Omental fat pad (tissue), 4 donors: ENCODE measurements around the gene GTF3C4. TPM values are rescaled to one million over a fixed set of nuclear protein-coding genes. Genes with fewer than 3 reads are reported as not detected.

Experiments
- ATAC-seq: fragments of 150-250 bp; one replicate; pipeline ENCODE4 v1.9.1; 2016; ENCODE audit warnings: mild to moderate bottlenecking, moderate library complexity; ENCODE audit not compliant: low FRiP score
- DNase-seq: peaks from one replicate; pipeline ENCODE4 v3.0.0-alpha.2; 2019; ENCODE audit warnings: low spot score
- CTCF ChIP-seq, 3 donors: fragments of 450-650 bp; IDR thresholded peaks; one replicate each; pipeline ENCODE4 v1.5.1; 2016 to 2017; ENCODE audit warnings: antibody characterized with exemption in 3 of 3, mild to moderate bottlenecking in 3 of 3, moderate library complexity in 2 of 3
- total RNA-seq, 4 donors: library from RNA; depleted of rRNA; stranded (reverse); fragments of >200 nt; gene quantifications; one replicate each; pipeline ENCODE4 v1.1.0, GENCODE V29; 2016

GTF3C4 gene
- total RNA-seq, 4 donors from 2014 or later = 7.2 to 19.2 (median 10.0) TPM

- TF ChIP-seq CTCF (IDR thresholded peaks at IDR 0.05) = no peak
- ATAC-seq (no peak), DNase-seq (no peak)
Observed at GRCh38 chr9:132728071-132728470, 57.8 kb downstream of the GTF3C4 start.

GRCh38 chr9:132728497-132728896 lies 58.2 kb downstream of the GTF3C4 start:
- ATAC-seq (no peak), DNase-seq (no peak)
- no peak for TF ChIP-seq CTCF (IDR thresholded peaks at IDR 0.05)

- DNase-seq (no peak), ATAC-seq (no peak)
- TF ChIP-seq CTCF (IDR thresholded peaks at IDR 0.05) = no peak
Observed at GRCh38 chr9:132729235-132729890, 59.1 kb downstream of the GTF3C4 start.

- ATAC-seq = no peak
- no peak for TF ChIP-seq CTCF (IDR thresholded peaks at IDR 0.05)
- DNase-seq = no peak
Observed at GRCh38 chr9:132730054-132731033, 60.1 kb downstream of the GTF3C4 start.

GRCh38 chr9:132731230-132731629 lies 61.0 kb downstream of the GTF3C4 start:
- ATAC-seq (no peak), DNase-seq (no peak)
- TF ChIP-seq CTCF (IDR thresholded peaks at IDR 0.05) = no peak

- no peak for TF ChIP-seq CTCF (IDR thresholded peaks at IDR 0.05)
- no peak for DNase-seq
- ATAC-seq = no peak
Observed at GRCh38 chr9:132732326-132733259, 62.3 kb downstream of the GTF3C4 start.
